ENCODE data around the gene SCARB1.

SCARB1 gene

GRCh38 chr12:124742678-124743077 lies 121.0 kb downstream of the SCARB1 start:
- DNase-seq, result no peak

- DNase-seq, result no peak
Measured at GRCh38 chr12:124742111-124742510, 121.6 kb downstream of the SCARB1 start.

GRCh38 chr12:124741211-124741610 lies 122.5 kb downstream of the SCARB1 start:
- DNase-seq, result no peak

GRCh38 chr12:124740691-124741137 lies 123.0 kb downstream of the SCARB1 start:
- DNase-seq, result no peak

- DNase-seq, result no peak
Measured at GRCh38 chr12:124739953-124740561, 123.6 kb downstream of the SCARB1 start.

GRCh38 chr12:124738636-124739467 lies 124.8 kb downstream of the SCARB1 start:
- no peak for DNase-seq

- no peak for DNase-seq
Measured at GRCh38 chr12:124737772-124738635, 125.7 kb downstream of the SCARB1 start.

- no peak for DNase-seq
Measured at GRCh38 chr12:124737040-124737419, 126.6 kb downstream of the SCARB1 start.

- no peak for DNase-seq
Measured at GRCh38 chr12:124736115-124737039, 127.3 kb downstream of the SCARB1 start.

- no peak for DNase-seq
Measured at GRCh38 chr12:124734224-124734788, 129.4 kb downstream of the SCARB1 start.

GRCh38 chr12:124733086-124733485 lies 130.6 kb downstream of the SCARB1 start:
- no peak for DNase-seq

GRCh38 chr12:124732275-124733075 lies 131.2 kb downstream of the SCARB1 start:
- no peak for DNase-seq

- no peak for DNase-seq
Measured at GRCh38 chr12:124731869-124732268, 131.8 kb downstream of the SCARB1 start.

GRCh38 chr12:124730455-124730932 lies 133.2 kb downstream of the SCARB1 start:
- no peak for DNase-seq

- DNase-seq, result no peak
Measured at GRCh38 chr12:124727922-124728321, 135.7 kb downstream of the SCARB1 start.

- no peak for DNase-seq
Measured at GRCh38 chr12:124727264-124727800, 136.3 kb downstream of the SCARB1 start.
